Measurements from ENCODE around the gene EDIL3. TPM values are rescaled to one million over a fixed set of nuclear protein-coding genes. Genes with fewer than 3 reads are reported as not detected.

EDIL3 gene
- total RNA-seq, 4 donors from 2014 or later, result 2.8 to 20.6 (median 10.2) TPM

- peaks cover 0 to 5% (median 0%) of the 10 kb centered on the region in 3 donors for H3K4me1 ChIP-seq
- H3K9me3 ChIP-seq, result no peaks in the 10 kb centered on the region
- intact Hi-C loops (cut with DNase I), result no loop called here
- no peak overlapping the region for H3K4me3 ChIP-seq
- H3K27ac ChIP-seq, result no peak overlapping the region
- TF ChIP-seq POLR2A (IDR thresholded peaks at IDR 0.05), result no peak
- TF ChIP-seq, protein P1, sequence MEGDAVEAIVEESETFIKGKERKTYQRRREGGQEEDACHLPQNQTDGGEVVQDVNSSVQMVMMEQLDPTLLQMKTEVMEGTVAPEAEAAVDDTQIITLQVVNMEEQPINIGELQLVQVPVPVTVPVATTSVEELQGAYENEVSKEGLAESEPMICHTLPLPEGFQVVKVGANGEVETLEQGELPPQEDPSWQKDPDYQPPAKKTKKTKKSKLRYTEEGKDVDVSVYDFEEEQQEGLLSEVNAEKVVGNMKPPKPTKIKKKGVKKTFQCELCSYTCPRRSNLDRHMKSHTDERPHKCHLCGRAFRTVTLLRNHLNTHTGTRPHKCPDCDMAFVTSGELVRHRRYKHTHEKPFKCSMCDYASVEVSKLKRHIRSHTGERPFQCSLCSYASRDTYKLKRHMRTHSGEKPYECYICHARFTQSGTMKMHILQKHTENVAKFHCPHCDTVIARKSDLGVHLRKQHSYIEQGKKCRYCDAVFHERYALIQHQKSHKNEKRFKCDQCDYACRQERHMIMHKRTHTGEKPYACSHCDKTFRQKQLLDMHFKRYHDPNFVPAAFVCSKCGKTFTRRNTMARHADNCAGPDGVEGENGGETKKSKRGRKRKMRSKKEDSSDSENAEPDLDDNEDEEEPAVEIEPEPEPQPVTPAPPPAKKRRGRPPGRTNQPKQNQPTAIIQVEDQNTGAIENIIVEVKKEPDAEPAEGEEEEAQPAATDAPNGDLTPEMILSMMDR (IDR thresholded peaks at IDR 0.05), result no peak
- H3K27me3 ChIP-seq, result no peaks in the 10 kb centered on the region
- WGBS, 2 donors, result 80 to 88% methylated on average over 3 of the region's 3 CpGs
- no peaks in the 10 kb centered on the region for H3K36me3 ChIP-seq
- DNase-seq, result no peak
These were observed 24.6 kb downstream of the EDIL3 start for GRCh38 chr5:84360056-84360455.

- no peaks in the 10 kb centered on the region for H3K4me1 ChIP-seq
These were observed 30.6 kb downstream of the EDIL3 start for GRCh38 chr5:84354101-84354500.

DNA sequence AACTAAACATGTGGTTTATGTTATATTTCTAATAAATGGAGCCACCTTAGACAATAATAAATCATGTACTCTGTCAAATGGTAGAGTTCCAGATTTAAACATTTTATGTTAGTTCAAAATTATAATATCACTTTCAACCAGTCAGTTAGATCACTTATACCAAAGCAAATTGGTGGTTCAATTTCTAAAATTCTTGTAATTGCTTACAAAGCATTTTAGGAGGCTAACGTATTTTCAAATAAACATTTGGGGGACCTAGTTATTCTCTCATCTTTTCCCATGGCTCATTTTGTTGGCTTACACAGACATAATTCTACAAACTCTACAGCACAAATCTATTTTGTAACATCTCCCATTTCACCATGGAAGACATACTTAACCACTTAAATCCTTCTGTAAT lies 39.9 kb downstream of the EDIL3 start:
- DNase-seq, result no peak
- Histone ChIP-seq H3K36me3 (no peaks in the 10 kb centered on the region), H3K4me1 (peaks cover 0 to 17% (median 0%) of the 10 kb centered on the region in 3 donors), H3K27ac (no peak overlapping the region), H3K9me3 (no peaks in the 10 kb centered on the region), H3K4me3 (no peak overlapping the region), H3K27me3 (no peaks in the 10 kb centered on the region)
- TF ChIP-seq POLR2A (IDR thresholded peaks at IDR 0.05), result no peak
- TF ChIP-seq, protein P1 (IDR thresholded peaks at IDR 0.05), result no peak
- WGBS, 2 donors, result 65 to 77% methylated on average over 1 of the region's 1 CpG
- intact Hi-C loops (cut with DNase I), result no loop called here

More at GRCh38 chr5:84354101-84354500, 30.6 kb downstream of the EDIL3 start:
- intact Hi-C loops (cut with DNase I), result no loop called here
- no peak for TF ChIP-seq POLR2A (IDR thresholded peaks at IDR 0.05)
- TF ChIP-seq, protein P1 (IDR thresholded peaks at IDR 0.05), result no peak
- H3K9me3 ChIP-seq, result no peaks in the 10 kb centered on the region
- no peak overlapping the region for H3K27ac ChIP-seq
- no peak for DNase-seq
- no peaks in the 10 kb centered on the region for H3K36me3 ChIP-seq
- H3K27me3 ChIP-seq, result no peaks in the 10 kb centered on the region
- WGBS, 2 donors, result 58 to 75% methylated on average over 4 of the region's 4 CpGs
- no peak overlapping the region for H3K4me3 ChIP-seq

GRCh38 chr5:84343171-84343570 lies 41.5 kb downstream of the EDIL3 start:
- no peak for DNase-seq
- Histone ChIP-seq H3K4me1 (peaks cover 0 to 17% (median 0%) of the 10 kb centered on the region in 3 donors), H3K27me3 (no peaks in the 10 kb centered on the region), H3K36me3 (no peaks in the 10 kb centered on the region), H3K27ac (no peak overlapping the region), H3K9me3 (no peaks in the 10 kb centered on the region), H3K4me3 (no peak overlapping the region)
- no peak for TF ChIP-seq POLR2A (IDR thresholded peaks at IDR 0.05)
- TF ChIP-seq, protein P1 (IDR thresholded peaks at IDR 0.05), result no peak
- intact Hi-C loops (cut with DNase I), result no loop called here

GRCh38 chr5:84332106-84332505 lies 52.6 kb downstream of the EDIL3 start:
- H3K9me3 ChIP-seq, result no peaks in the 10 kb centered on the region
- DNase-seq, result no peak
- whole genome bisulfite sequencing, 2 donors, result 87 to 91% methylated on average over 5 of the region's 5 CpGs
- no peaks in the 10 kb centered on the region for H3K36me3 ChIP-seq
- H3K27ac ChIP-seq, result no peak overlapping the region
- TF ChIP-seq, protein P1 (IDR thresholded peaks at IDR 0.05), result no peak
- no peak for TF ChIP-seq POLR2A (IDR thresholded peaks at IDR 0.05)
- H3K27me3 ChIP-seq, result no peaks in the 10 kb centered on the region
- intact Hi-C loops (cut with DNase I), result no loop called here
- H3K4me1 ChIP-seq, result no peaks in the 10 kb centered on the region
- no peak overlapping the region for H3K4me3 ChIP-seq

Measured in esophagus squamous epithelium (tissue), 5 donors.